GM21576 (cell line): ENCODE results near the gene ABCB8.

Experiments
- ATAC-seq: cut with Tn5 transposase; IDR thresholded peaks from one replicate; pipeline ENCODE4 v1.9.1; 2021; ENCODE audit warnings: mild to moderate bottlenecking, moderate library complexity; ENCODE audit not compliant: unreplicated experiment

Gene ABCB8

GRCh38 chr7:151056666-151057505 lies 28.6 kb downstream of the ABCB8 start:
- ATAC-seq: no peak

GRCh38 chr7:151057506-151057988 lies 29.3 kb downstream of the ABCB8 start, which contains the start of gene CDK5:
Gene CDK5, minus strand, starts transcription at chr7:151057897. Its CDS starts 49 bp downstream, at chr7:151057848.
- ATAC-seq: peak; percentile 7

GRCh38 chr7:151057989-151058780 lies 29.9 kb downstream of the ABCB8 start:
- ATAC-seq: peak; percentile 89

GRCh38 chr7:151058781-151059366 lies 30.6 kb downstream of the ABCB8 start:
- no peak for ATAC-seq

- peak; percentile 28 for ATAC-seq
These were observed 31.3 kb downstream of the ABCB8 start, which contains the start of gene SLC4A2 for GRCh38 chr7:151059367-151060112. Gene SLC4A2, plus strand, starts transcription at chr7:151059589. Its CDS starts 2,399 bp downstream, at chr7:151061988.

- no peak for ATAC-seq
These were observed 31.8 kb downstream of the ABCB8 start for GRCh38 chr7:151060113-151060415.

- ATAC-seq: no peak
These were observed 32.4 kb downstream of the ABCB8 start for GRCh38 chr7:151060416-151061212.

- ATAC-seq: no peak
These were observed 33.2 kb downstream of the ABCB8 start for GRCh38 chr7:151061213-151062110.

- no peak for ATAC-seq
These were observed 33.8 kb downstream of the ABCB8 start for GRCh38 chr7:151062111-151062398.

GRCh38 chr7:151062399-151063211 lies 34.4 kb downstream of the ABCB8 start:
- ATAC-seq: no peak

- ATAC-seq: no peak
These were observed 34.9 kb downstream of the ABCB8 start for GRCh38 chr7:151063212-151063561.

- no peak for ATAC-seq
These were observed 36.2 kb downstream of the ABCB8 start for GRCh38 chr7:151064454-151064853.

GRCh38 chr7:151064993-151065392 lies 36.7 kb downstream of the ABCB8 start:
- ATAC-seq: no peak

GRCh38 chr7:151065516-151065915 lies 37.3 kb downstream of the ABCB8 start:
- ATAC-seq: no peak

- ATAC-seq: no peak
These were observed 38.2 kb downstream of the ABCB8 start for GRCh38 chr7:151066273-151066974.

- ATAC-seq: no peak
These were observed 40.0 kb downstream of the ABCB8 start for GRCh38 chr7:151068069-151068773.
